Activated CD4-positive, alpha-beta T cell treated with anti-CD3 and anti-CD28 coated beads for 36 hours (primary cell): Measurements from ENCODE around the gene EML3. TPM values are rescaled to one million over a fixed set of nuclear protein-coding genes. Genes with fewer than 3 reads are reported as not detected.
A peak's percentile ranks its signal among the peaks of the same experiment; 100 is the strongest.
"Not testable (repeated sequence)": the region's sequence is repeated elsewhere in the genome, so short reads cannot be mapped to it uniquely, and the experiment has no call there.

Experiments used
- ATAC-seq: fragments of 200-7000 bp; cut with Tn5 transposase; one replicate; pipeline ENCODE4 v1.10.0; 2021; ENCODE audit warnings: mild to moderate bottlenecking, moderate library complexity
- CTCF ChIA-PET: fragments of 350-600 bp; sonication (Branson Sonifier 250); formaldehyde crosslinking; loops from one replicate; lab custom pipeline; 2021; ENCODE audit warnings: antibody characterized with exemption; lab: Charles Lee
- POLR2A ChIA-PET: fragments of 350-600 bp; sonication (Branson Sonifier 250); formaldehyde crosslinking; loops from one replicate; lab custom pipeline; 2021; ENCODE audit warnings: antibody characterized with exemption, inconsistent platforms; lab: Charles Lee
- DNase-seq: peaks from one replicate; pipeline ENCODE4 v3.0.0-alpha.2; 2020
- H3K27ac Mint-ChIP-seq: one replicate; pipeline ENCODE4 v1.8.0; 2021; ENCODE audit warnings: mixed read lengths
- H3K27me3 Mint-ChIP-seq: one replicate; pipeline ENCODE4 v1.8.0; 2021; ENCODE audit warnings: mixed read lengths
- H3K36me3 Mint-ChIP-seq: one replicate; pipeline ENCODE4 v1.8.0; 2021; ENCODE audit warnings: low read depth, mixed read lengths
- H3K4me1 Mint-ChIP-seq: one replicate; pipeline ENCODE4 v1.8.0; 2021; ENCODE audit warnings: mixed read lengths
- H3K4me3 Mint-ChIP-seq: one replicate; pipeline ENCODE4 v1.8.0; 2021; ENCODE audit warnings: mild to moderate bottlenecking, moderate library complexity, mixed read lengths
- H3K9me3 Mint-ChIP-seq: one replicate; pipeline ENCODE4 v1.8.0; 2021; ENCODE audit warnings: low read depth, mixed read lengths
- intact Hi-C, 2 experiments: fragments of 100-400 bp; cut with DNase I in 1 of 2; cut with micrococcal nuclease in 1 of 2; formaldehyde crosslinking; loops; one replicate each; pipeline versions ENCODE4 v1.14.2 to v1.15.1; 2022 to 2024; cut with DNase I, micrococcal nuclease
- total RNA-seq, 2 experiments: library from RNA; stranded (reverse); gene quantifications; one replicate each; pipeline ENCODE4 v1.2.3, GENCODE V29; 2021

EML3 gene
- 100 to 1,000 TPM; 101 to 112 TPM for total RNA-seq

GRCh38 chr11:62612366-62613290 is at the start of gene EML3, which contains the start of gene ROM1:
Gene EML3 (minus strand): TSS chr11:62612775. CDS start chr11:62612457, 318 bp downstream.
Gene ROM1 (plus strand): TSS chr11:62613257. CDS start chr11:62613282, 25 bp downstream.
- Mint-ChIP-seq H3K27me3 (no peaks in the 10 kb centered on the region), H3K27ac (peak within 1 kb of the TSS; percentile 90), H3K9me3 (no peaks in the 10 kb centered on the region), H3K4me1 (peaks cover 37% of the 10 kb centered on the region), H3K4me3 (peak within 1 kb of the TSS; percentile 91), H3K36me3 (peaks cover 42% of the 10 kb centered on the region)
- POLR2A ChIA-PET, result interaction anchor here (0.5 to 2.9 kb wide), 7 partner anchors 9 to 229 kb away, joined by 3 to 21 read pairs (median 6); partner anchors contain the start of genes B3GAT3, C11orf98, CSKMT and MTA2
- DNase-seq (peak; percentile 91), ATAC-seq (peak; percentile 78)
- CTCF ChIA-PET, result interaction anchor here (0.7 to 2.9 kb wide), 14 partner anchors 9 to 52 kb away, joined by 3 to 19 read pairs (median 4); partner anchors contain the start of genes B3GAT3, C11orf98, EEF1G and MTA2
- intact Hi-C loops, result loop anchor here (1.0 to 5.0 kb wide), 13 partner anchors 10 to 245 kb away; partner anchors contain the start of genes C11orf98 (in 2 of the 2), CSKMT (in 2 of the 2), GANAB (in 2 of the 2) and BSCL2 (in 1 of the 2)

- H3K4me1 Mint-ChIP-seq, result peaks cover 12% of the 10 kb centered on the region
- intact Hi-C loops, result no loop called here
- no peak overlapping the region for H3K27ac Mint-ChIP-seq
- no peaks in the 10 kb centered on the region for H3K9me3 Mint-ChIP-seq
- no peak overlapping the region for H3K4me3 Mint-ChIP-seq
- CTCF ChIA-PET, result interaction anchor here (0.7 to 1.5 kb wide), 6 partner anchors 10 to 131 kb away, joined by 3 read pairs; partner anchors contain the start of genes LRRN4CL and TMEM179B
- ATAC-seq, result no peak
- peaks cover 6% of the 10 kb centered on the region for H3K36me3 Mint-ChIP-seq
- no peaks in the 10 kb centered on the region for H3K27me3 Mint-ChIP-seq
- POLR2A ChIA-PET, result interaction anchor here (0.7 to 3.0 kb wide), 4 partner anchors 8 to 175 kb away, joined by 3 to 28 read pairs (median 4); partner anchors contain the start of genes C11orf98, CSKMT and TUT1
- DNase-seq, result no peak
Measured at GRCh38 chr11:62656796-62657429, 44.3 kb upstream of the EML3 start.

GRCh38 chr11:62654297-62654696 is 41.7 kb upstream of the EML3 start:
- H3K27me3 Mint-ChIP-seq, result no peaks in the 10 kb centered on the region
- intact Hi-C loops, result no loop called here
- H3K27ac Mint-ChIP-seq, result peak overlapping the region; percentile 11
- ChIA-PET POLR2A (interaction anchor here (0.7 to 3.0 kb wide), 2 partner anchors 10 to 11 kb away, joined by 3 to 28 read pairs; partner anchors contain the start of genes C11orf98 and CSKMT), CTCF (interaction anchor here (0.7 to 4.0 kb wide), 4 partner anchors 11 to 133 kb away, joined by 3 to 21 read pairs (median 4); partner anchors contain the start of genes C11orf98, CSKMT and TMEM179B)
- DNase-seq, result no peak
- no peaks in the 10 kb centered on the region for H3K9me3 Mint-ChIP-seq
- H3K4me1 Mint-ChIP-seq, result peaks cover 21% of the 10 kb centered on the region
- peaks cover 8% of the 10 kb centered on the region for H3K36me3 Mint-ChIP-seq
- H3K4me3 Mint-ChIP-seq, result peak overlapping the region; percentile 44
- ATAC-seq, result no peak

- ATAC-seq, result no peak
- intact Hi-C loops, result loop anchor here (1.0 to 2.0 kb wide), 9 partner anchors 13 to 102 kb away; partner anchors contain the start of genes C11orf98 (in 2 of the 2), CSKMT (in 2 of the 2), TUT1 (in 2 of the 2) and HNRNPUL2 (in 1 of the 2)
Measured at GRCh38 chr11:62652161-62653006, 39.8 kb upstream of the EML3 start.

GRCh38 chr11:62650283-62650682 is 37.7 kb upstream of the EML3 start:
- H3K9me3 Mint-ChIP-seq, intact Hi-C loops, DNase-seq, H3K27me3 Mint-ChIP-seq, ATAC-seq, H3K4me3 Mint-ChIP-seq: not testable (repeated sequence)
- Mint-ChIP-seq H3K4me1 (peaks cover 30% of the 10 kb centered on the region), H3K36me3 (peaks cover 15% of the 10 kb centered on the region), H3K27ac (peak overlapping the region; percentile 25)
- POLR2A ChIA-PET, result interaction anchor here (1.4 to 1.6 kb wide), 2 partner anchors 18 to 77 kb away, joined by 4 read pairs; partner anchors contain the start of gene HNRNPUL2
- CTCF ChIA-PET, result interaction anchor here (0.7 to 1.5 kb wide), 3 partner anchors 15 to 111 kb away, joined by 3 to 5 read pairs (median 4); partner anchors contain the start of genes B3GAT3, C11orf98, CSKMT and POLR2G

More at GRCh38 chr11:62652161-62653006, 39.8 kb upstream of the EML3 start:
- no peaks in the 10 kb centered on the region for H3K9me3 Mint-ChIP-seq
- H3K36me3 Mint-ChIP-seq, result peaks cover 12% of the 10 kb centered on the region
- H3K27ac Mint-ChIP-seq, result peak overlapping the region; percentile 91
- ChIA-PET POLR2A (interaction anchor here (0.6 to 2.0 kb wide), 11 partner anchors 13 to 189 kb away, joined by 3 to 27 read pairs (median 7); partner anchors contain the start of genes B3GAT3, C11orf98, CSKMT and HNRNPUL2), CTCF (interaction anchor here (0.6 to 4.0 kb wide), 5 partner anchors 12 to 61 kb away, joined by 3 to 21 read pairs (median 4); partner anchors contain the start of genes C11orf98, CSKMT, TUT1 and UQCC3)
- H3K4me1 Mint-ChIP-seq, result peaks cover 23% of the 10 kb centered on the region
- H3K4me3 Mint-ChIP-seq, result peak overlapping the region; percentile 88
- no peaks in the 10 kb centered on the region for H3K27me3 Mint-ChIP-seq
- DNase-seq, result no peak

GRCh38 chr11:62649486-62649885 is 36.9 kb upstream of the EML3 start:
- ChIA-PET CTCF (interaction anchor here (0.7 to 1.2 kb wide), 3 partner anchors 15 to 112 kb away, joined by 3 to 4 read pairs (median 3); partner anchors contain the start of genes POLR2G and TUT1), POLR2A (interaction anchor here (0.6 to 4.1 kb wide), 4 partner anchors 15 to 78 kb away, joined by 3 to 21 read pairs (median 4); partner anchors contain the start of genes C11orf98, CSKMT and HNRNPUL2)
- no peak for DNase-seq
- intact Hi-C loops, result no loop called here
- Mint-ChIP-seq H3K27me3 (no peaks in the 10 kb centered on the region), H3K9me3 (no peaks in the 10 kb centered on the region), H3K36me3 (peaks cover 20% of the 10 kb centered on the region), H3K4me1 (peaks cover 35% of the 10 kb centered on the region), H3K4me3 (no peak overlapping the region), H3K27ac (no peak overlapping the region)
- ATAC-seq, result no peak

- ChIA-PET POLR2A (interaction anchor here (1.4 to 4.1 kb wide), 2 partner anchors 16 to 78 kb away, joined by 4 to 21 read pairs; partner anchors contain the start of genes C11orf98, CSKMT and HNRNPUL2), CTCF (interaction anchor here (0.5 to 1.2 kb wide), 3 partner anchors 15 to 131 kb away, joined by 3 to 4 read pairs (median 4); partner anchors contain the start of gene TUT1)
- Mint-ChIP-seq H3K4me1 (peaks cover 34% of the 10 kb centered on the region), H3K27ac (no peak overlapping the region), H3K4me3 (no peak overlapping the region), H3K27me3 (no peaks in the 10 kb centered on the region), H3K9me3 (no peaks in the 10 kb centered on the region), H3K36me3 (peaks cover 24% of the 10 kb centered on the region)
- ATAC-seq, result no peak
- DNase-seq, result no peak
- intact Hi-C loops, result no loop called here
Measured at GRCh38 chr11:62648967-62649364, 36.4 kb upstream of the EML3 start.

GRCh38 chr11:62648185-62648966 is 35.8 kb upstream of the EML3 start:
- Mint-ChIP-seq H3K36me3 (peaks cover 26% of the 10 kb centered on the region), H3K4me1 (peaks cover 31% of the 10 kb centered on the region), H3K4me3 (no peak overlapping the region), H3K9me3 (no peaks in the 10 kb centered on the region), H3K27me3 (no peaks in the 10 kb centered on the region), H3K27ac (no peak overlapping the region)
- POLR2A ChIA-PET, result interaction anchor here (4.1 kb wide), 1 partner anchor 16 kb away, joined by 21 read pairs; the partner anchor contains the start of genes C11orf98 and CSKMT
- CTCF ChIA-PET, result interaction anchor here (0.5 to 1.2 kb wide), 4 partner anchors 16 to 131 kb away, joined by 3 to 4 read pairs (median 4); partner anchors contain the start of gene TUT1
- intact Hi-C loops, result no loop called here
- no peak for ATAC-seq
- no peak for DNase-seq

GRCh38 chr11:62647609-62648005 is 35.0 kb upstream of the EML3 start:
- ChIA-PET CTCF (no interaction called here), POLR2A (interaction anchor here (4.1 kb wide), 1 partner anchor 17 kb away, joined by 21 read pairs; the partner anchor contains the start of genes C11orf98 and CSKMT)
- Mint-ChIP-seq H3K9me3 (no peaks in the 10 kb centered on the region), H3K4me1 (peaks cover 35% of the 10 kb centered on the region), H3K27me3 (no peaks in the 10 kb centered on the region), H3K36me3 (peaks cover 32% of the 10 kb centered on the region), H3K4me3 (no peak overlapping the region), H3K27ac (no peak overlapping the region)
- intact Hi-C loops, result loop anchor here in 1 of 2 experiments (2.0 kb wide), 2 partner anchors 17 to 35 kb away; partner anchors contain the start of genes C11orf98, CSKMT, EML3 and ROM1
- ATAC-seq, result no peak
- DNase-seq, result no peak
